ENCODE results near the gene GCC2. TPM values are rescaled to one million over a fixed set of nuclear protein-coding genes. Genes with fewer than 3 reads are reported as not detected.
"Not testable (repeated sequence)": the region's sequence is repeated elsewhere in the genome, so short reads cannot be mapped to it uniquely, and the experiment has no call there.

Gene GCC2
- 10 to 100 TPM in 11 of 12 donors, not detected in 1; 19.8 to 38.8 (median 25.1) TPM for polyA plus RNA-seq (ENCODE audit: insufficient read length in 12 of 12)
- long read RNA-seq, donor 1, partial matches to known transcripts: 36 of 43 reads
- long read RNA-seq, donor 1, other reads (novel, unspliced or antisense): 0 of 43 reads
- long read RNA-seq, donor 2, partial matches to known transcripts: 0 of 1 reads
- long read RNA-seq, donor 2, other reads (novel, unspliced or antisense): 0 of 1 reads
- long read RNA-seq, donor 3, partial matches to known transcripts: 0 of 2 reads
- long read RNA-seq, donor 3, other reads (novel, unspliced or antisense): 0 of 2 reads
- long read RNA-seq, donor 4, partial matches to known transcripts: 0 of 2 reads
- long read RNA-seq, donor 4, other reads (novel, unspliced or antisense): 0 of 2 reads
- long read RNA-seq, donor 5, partial matches to known transcripts: 32 of 32 reads
- long read RNA-seq, donor 5, other reads (novel, unspliced or antisense): 0 of 32 reads
- long read RNA-seq, donor 6: 0 reads
- long read RNA-seq, donor 7, partial matches to known transcripts: 0 of 1 reads
- long read RNA-seq, donor 7, other reads (novel, unspliced or antisense): 0 of 1 reads
- long read RNA-seq, donor 8, partial matches to known transcripts: 0 of 4 reads
- long read RNA-seq, donor 8, other reads (novel, unspliced or antisense): 0 of 4 reads
- long read RNA-seq, donor 9, partial matches to known transcripts: 0 of 1 reads
- long read RNA-seq, donor 9, other reads (novel, unspliced or antisense): 0 of 1 reads
- long read RNA-seq, donor 10, partial matches to known transcripts: 0 of 2 reads
- long read RNA-seq, donor 10, other reads (novel, unspliced or antisense): 0 of 2 reads
- long read RNA-seq, donor 11, partial matches to known transcripts: 0 of 4 reads
- long read RNA-seq, donor 11, other reads (novel, unspliced or antisense): 0 of 4 reads

DNA sequence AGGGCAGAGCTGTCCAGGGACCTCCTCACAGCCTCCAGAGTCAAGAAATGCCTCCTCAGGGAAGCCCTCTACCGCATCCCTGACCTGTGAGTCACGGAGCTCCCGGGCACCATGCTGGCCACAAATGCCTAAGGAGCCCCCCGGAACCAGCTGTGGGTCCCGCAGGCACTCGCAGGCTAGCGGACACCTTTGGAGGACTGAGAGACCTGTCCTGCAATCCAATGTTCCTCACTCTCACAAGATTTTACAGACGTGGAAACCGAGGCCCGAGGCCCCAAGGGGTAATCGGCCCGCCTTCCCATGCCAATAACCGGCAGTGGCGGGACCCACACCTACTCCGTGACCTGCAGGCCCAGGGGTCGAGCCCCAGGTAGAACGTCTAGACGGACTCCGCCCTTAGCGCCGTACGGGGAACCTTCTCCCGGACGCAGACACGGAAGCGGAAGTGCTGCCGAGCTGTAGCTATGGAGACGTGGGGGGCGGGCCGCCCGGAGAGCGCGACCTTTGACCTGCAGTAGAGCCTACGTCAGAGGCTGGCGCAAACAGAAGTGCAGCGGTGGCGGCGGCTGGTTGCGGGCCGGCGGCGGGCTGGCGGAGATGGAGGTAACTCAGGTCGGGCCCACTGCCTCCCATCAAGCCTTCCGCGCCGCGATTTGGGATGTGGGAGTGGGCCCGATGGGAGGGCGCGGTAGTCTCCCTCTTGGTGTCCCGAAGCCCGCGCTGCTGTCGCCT is at the start of gene GCC2:
Gene GCC2 (plus strand): TSS at position 529 of the 732 bp plus-strand sequence. CDS start 69 bp downstream, at position 598.
- peak; percentile 94 for DNase-seq

DNA sequence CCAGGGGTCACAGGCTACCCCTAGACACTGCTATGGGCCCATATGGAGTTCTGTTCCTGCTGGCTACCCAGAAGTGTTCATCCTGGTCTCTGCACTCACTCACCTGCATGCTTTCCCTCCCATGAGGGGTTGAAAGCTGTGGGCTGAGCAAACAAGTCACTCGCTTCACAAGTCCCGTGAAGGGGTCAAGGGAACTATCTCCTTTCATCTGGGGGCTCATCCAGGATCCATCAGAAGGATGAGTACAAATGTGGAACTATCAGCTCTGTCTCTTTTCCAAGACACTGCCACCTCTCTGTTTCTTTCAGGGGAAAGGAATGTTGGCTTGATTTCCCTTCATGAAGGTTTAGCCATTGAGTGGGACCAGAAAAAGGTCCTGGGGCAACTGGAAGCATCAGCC is 49.5 kb upstream of the GCC2 start:
- no peak for DNase-seq

- no peak for DNase-seq
Observed at GRCh38 chr2:108401800-108402199, 47.2 kb upstream of the GCC2 start.

- no peak for DNase-seq
Observed at GRCh38 chr2:108403494-108403893, 45.5 kb upstream of the GCC2 start.

DNA sequence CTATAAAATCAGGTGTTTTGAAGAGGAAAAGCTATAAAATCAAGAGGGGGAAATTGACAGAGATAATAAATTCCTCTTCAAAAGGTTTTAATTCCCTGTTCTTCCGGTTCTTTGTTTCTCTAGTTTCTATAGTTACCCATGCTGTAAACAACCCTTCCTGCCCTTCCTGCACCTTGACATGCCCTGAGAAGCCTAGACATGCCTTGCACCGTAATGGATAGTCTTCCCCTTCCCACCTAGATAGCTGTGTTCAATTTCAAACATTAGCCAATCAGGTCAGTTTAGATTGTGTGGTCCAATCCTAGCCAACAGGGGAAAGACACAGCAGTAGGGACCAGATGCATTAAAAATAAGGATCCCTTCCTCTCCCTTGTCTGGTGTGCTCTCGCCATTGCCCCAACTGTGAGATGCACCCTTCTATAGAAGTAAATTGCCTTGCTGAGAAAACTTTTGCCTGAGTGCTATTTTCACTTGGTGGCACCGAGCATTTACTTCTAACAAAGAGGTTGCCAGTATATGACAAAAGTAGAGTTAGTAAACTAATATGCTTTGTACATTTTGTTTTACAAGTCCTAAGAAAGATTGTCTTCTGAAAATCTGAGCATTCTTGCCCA is 44.1 kb upstream of the GCC2 start:
- DNase-seq: no peak

- DNase-seq: no peak
Observed at GRCh38 chr2:108407864-108408729, 40.9 kb upstream of the GCC2 start.

DNA sequence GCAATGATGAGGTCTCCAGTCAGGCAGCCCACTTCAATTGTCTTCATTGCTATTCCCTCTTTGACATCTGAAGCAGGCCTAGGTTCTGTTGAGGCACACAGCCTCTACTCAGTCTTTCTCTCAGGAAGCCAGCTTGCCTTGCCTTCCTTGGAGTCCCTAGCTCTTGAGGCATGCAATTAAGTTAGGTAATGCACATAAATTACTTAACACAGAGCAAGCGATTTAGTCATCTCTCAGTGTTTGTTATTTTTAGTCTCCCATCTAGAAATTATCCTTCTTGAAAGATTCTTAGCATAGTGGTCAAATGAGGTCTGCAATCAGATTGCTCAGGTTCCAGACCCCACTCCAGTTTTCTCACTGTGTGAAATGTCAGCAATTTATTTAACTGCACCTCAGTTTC is 39.2 kb upstream of the GCC2 start:
- no peak for DNase-seq

- no peak for DNase-seq
Observed at GRCh38 chr2:108412995-108413710, 35.9 kb upstream of the GCC2 start.

GRCh38 chr2:108413711-108414095 is 35.3 kb upstream of the GCC2 start:
- DNase-seq: no peak

GRCh38 chr2:108414256-108414876 is 34.6 kb upstream of the GCC2 start:
- no peak for DNase-seq

DNA sequence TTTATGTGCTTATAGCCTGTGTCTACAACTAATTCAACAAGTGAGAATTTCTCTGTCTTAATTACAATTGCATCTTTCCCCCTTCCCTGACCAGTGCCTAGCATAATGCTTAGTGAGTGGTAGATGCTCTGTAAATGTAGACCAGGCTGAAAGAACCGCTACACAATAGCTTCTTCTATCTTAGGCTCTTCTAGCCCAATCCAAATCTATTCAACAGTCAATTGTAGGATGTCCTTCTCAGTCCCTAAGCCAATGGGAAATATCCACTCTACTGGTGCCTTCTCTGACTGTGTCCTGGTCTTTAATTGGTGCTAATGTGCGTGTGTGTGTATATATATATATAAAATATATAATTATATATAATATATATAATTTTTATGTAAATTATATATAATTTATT is 34.1 kb upstream of the GCC2 start:
- no peak for DNase-seq

GRCh38 chr2:108417254-108417653 is 31.8 kb upstream of the GCC2 start:
- no peak for DNase-seq

DNA sequence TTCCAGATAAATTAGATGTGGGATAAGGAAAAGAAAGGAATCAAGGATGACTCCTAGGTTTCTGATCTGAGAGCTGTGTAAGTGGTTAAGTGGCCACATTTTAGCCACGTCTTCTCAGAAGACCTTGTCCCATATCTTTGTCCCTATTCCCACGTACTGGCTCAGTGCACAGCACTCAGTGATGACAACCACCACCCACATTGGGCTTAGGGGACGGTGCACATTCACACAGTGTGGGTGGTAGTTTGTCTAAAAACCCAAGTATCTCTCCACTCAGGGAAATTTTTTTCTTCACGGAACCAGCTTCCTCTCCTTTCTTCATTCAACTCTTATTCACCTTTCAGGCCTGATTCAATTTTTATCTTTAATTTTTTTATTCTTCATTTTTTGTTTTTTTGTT is 30.6 kb upstream of the GCC2 start:
- DNase-seq: no peak

GRCh38 chr2:108423067-108423466 is 25.9 kb upstream of the GCC2 start:
- DNase-seq: no peak

GRCh38 chr2:108423502-108424251 is 25.3 kb upstream of the GCC2 start:
- no peak for DNase-seq

GRCh38 chr2:108428286-108429009 is 20.6 kb upstream of the GCC2 start:
- DNase-seq: no peak

DNA sequence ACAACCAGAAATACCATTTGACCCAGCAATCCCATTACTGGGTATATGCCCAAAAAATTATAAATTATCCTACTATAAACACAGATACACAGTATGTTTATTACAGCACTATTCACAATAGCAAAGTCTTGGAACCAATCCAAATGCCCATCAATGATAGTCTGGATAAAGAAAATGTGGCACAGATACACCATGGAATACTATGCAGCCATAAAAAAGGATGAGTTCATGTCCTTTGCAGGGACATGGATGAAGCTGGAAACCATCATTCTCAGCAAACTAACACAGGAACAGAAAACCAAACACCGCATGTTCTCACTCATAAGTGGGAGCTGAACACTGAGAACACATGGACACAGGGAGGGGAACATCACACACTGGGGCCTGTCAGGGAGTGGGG is 13.4 kb upstream of the GCC2 start:
- not testable (repeated sequence) for DNase-seq

- no peak for DNase-seq
Observed at GRCh38 chr2:108436976-108437375, 12.0 kb upstream of the GCC2 start.

Data from muscle of arm (tissue), 14 donors.